HepG2 (cell line): Measurements from ENCODE around the gene SEMA3B. TPM values are rescaled to one million over a fixed set of nuclear protein-coding genes. Genes with fewer than 3 reads are reported as not detected.

Source experiments
- ATAC-seq: fragments of 200-7000 bp; cut with Tn5 transposase; 3 replicates; pipeline ENCODE4 v1.9.1; 2020; ENCODE audit warnings: mild to moderate bottlenecking, moderate library complexity
- BruUV-seq: library from RNA; stranded (reverse); fragments of 400-500 nt; replicated peaks from 2 replicates; lab custom pipeline; 2021; lab: Mats Ljungman, UMichigan
- CTCF ChIA-PET: fragments of 300-600 bp; formaldehyde crosslinking; extraction: SDS; loops from one replicate; lab custom pipeline; 2021; ENCODE audit warnings: low total read pairs, inconsistent platforms, low intra/inter-chr PET ratio; lab: Yijun Ruan, JAX
- POLR2A ChIA-PET: fragments of 350-600 bp; sonication (Branson Sonifier 250); formaldehyde crosslinking; loops from one replicate; lab custom pipeline; 2020; ENCODE audit warnings: antibody characterized with exemption, inconsistent platforms; lab: Yijun Ruan, JAX
- DNase-seq: peaks from one replicate; pipeline ENCODE4 v3.0.0-alpha.2; 2015; ENCODE audit warnings: low spot score
- FAIRE-seq: peaks from 3 replicates; lab custom pipeline; 2011; peaks lifted over from hg19 to GRCh38; lab: Jason Lieb, UNC
- H2AFZ ChIP-seq: one replicate; pipeline ENCODE4 v1.6.1; 2011; ENCODE audit warnings: low read length, inconsistent platforms
- H3K27ac ChIP-seq: fragments of 300-600 bp; 3 replicates; pipeline ENCODE4 v1.8.0; 2011; ENCODE audit warnings: mixed run types, mild to moderate bottlenecking, mixed read lengths, low read length, inconsistent platforms; ENCODE audit not compliant: insufficient read depth; ENCODE audit errors: extremely low read length
- H3K27me3 ChIP-seq, 2 experiments: fragments of 200-600 bp in 1 of 2; 2 replicates in 1 of 2; 3 replicates in 1 of 2; pipeline versions ENCODE4 v1.6.0 to v1.8.0; 2011; ENCODE audit warnings: low read length in 2 of 2, mild to moderate bottlenecking in 2 of 2, moderate library complexity in 2 of 2, inconsistent platforms in 1 of 2; ENCODE audit not compliant: insufficient read depth in 2 of 2, control insufficient read depth in 1 of 2
- H3K36me3 ChIP-seq, 2 experiments: fragments of 200-600 bp in 1 of 2; replicated peaks in 1 of 2; 2 replicates in 1 of 2; 3 replicates in 1 of 2; pipeline versions ENCODE4 v1.5.1 to v1.8.0; 2011; ENCODE audit warnings: low read length in 2 of 2, inconsistent platforms in 1 of 2; ENCODE audit not compliant: insufficient read depth in 2 of 2, control insufficient read depth in 1 of 2
- H3K4me1 ChIP-seq: 2 replicates; pipeline ENCODE4 v1.5.1; 2012; ENCODE audit warnings: low read length, inconsistent platforms; ENCODE audit not compliant: insufficient read depth
- H3K4me2 ChIP-seq: 2 replicates; pipeline ENCODE4 v1.6.0; 2011; ENCODE audit warnings: low read depth, low read length, inconsistent platforms
- H3K4me3 ChIP-seq, 3 experiments: fragments of 200-600 bp in 1 of 3; sonication (generic), shearing (Covaris generic) in 1 of 3; replicated peaks in 1 of 3; 2 replicates each; pipeline ENCODE4 v1.5.1; 2011 to 2016; ENCODE audit warnings: low read length in 3 of 3, inconsistent platforms in 2 of 3, low read depth in 2 of 3, mild to moderate bottlenecking in 2 of 3, control low read depth in 1 of 3, mixed read lengths in 1 of 3; ENCODE audit not compliant: insufficient read depth in 1 of 3
- H3K79me2 ChIP-seq: one replicate; pipeline ENCODE4 v1.6.1; 2011; ENCODE audit warnings: low read length, inconsistent platforms; ENCODE audit not compliant: insufficient read depth
- H3K9ac ChIP-seq: 2 replicates; pipeline ENCODE4 v1.6.0; 2011; ENCODE audit warnings: mild to moderate bottlenecking, low read depth, low read length, inconsistent platforms; ENCODE audit not compliant: insufficient read depth
- H3K9me3 ChIP-seq: 2 replicates; pipeline ENCODE4 v1.5.1; 2012; ENCODE audit warnings: mild to moderate bottlenecking, low read length
- H4K20me1 ChIP-seq: 2 replicates; pipeline ENCODE4 v1.6.0; 2011; ENCODE audit warnings: inconsistent platforms, mild to moderate bottlenecking, low read length, moderate library complexity; ENCODE audit not compliant: insufficient read depth
- AKNA ChIP-seq: sonication (generic); formaldehyde crosslinking; IDR thresholded peaks from 2 replicates; pipeline ENCODE4 v1.4.0; 2020; ENCODE audit warnings: missing genetic modification reagents, borderline replicate concordance
- CBX2 ChIP-seq, 2 experiments: fragments of 200-600 bp in 1 of 2; sonication (generic); formaldehyde crosslinking in 1 of 2; IDR thresholded peaks; 2 replicates each; pipeline versions ENCODE4 v1.7.0 to v1.8.1; 2018 to 2022; ENCODE audit warnings: low read depth in 2 of 2, low read length in 1 of 2, mild to moderate bottlenecking in 1 of 2, missing genetic modification reagents in 1 of 2
- EEA1 ChIP-seq: sonication (generic); formaldehyde crosslinking; IDR thresholded peaks from 2 replicates; pipeline ENCODE4 v1.5.1; 2020; ENCODE audit warnings: mild to moderate bottlenecking, missing genetic modification reagents, borderline replicate concordance
- EP300 ChIP-seq, 3 experiments: sonication (generic) in 1 of 3; formaldehyde crosslinking in 1 of 3; IDR thresholded peaks; 2 replicates each; pipeline versions ENCODE4 v1.5.1 to v1.6.1; 2011 to 2020; ENCODE audit warnings: low read depth in 2 of 3, low read length in 2 of 3, borderline replicate concordance in 1 of 3, improper control_type of control experiment in 1 of 3, mild to moderate bottlenecking in 1 of 3, missing genetic modification reagents in 1 of 3, moderate library complexity in 1 of 3
- JARID2 ChIP-seq: sonication (generic); formaldehyde crosslinking; IDR thresholded peaks from 2 replicates; pipeline ENCODE4 v1.8.1; 2023; ENCODE audit warnings: missing genetic modification reagents, inconsistent platforms; ENCODE audit not compliant: insufficient replicate concordance
- KLF16 ChIP-seq, 2 experiments: sonication (generic) in 1 of 2; formaldehyde crosslinking in 1 of 2; IDR thresholded peaks; 2 replicates each; pipeline versions ENCODE4 v1.6.1 to v1.8.0; 2016 to 2023; ENCODE audit warnings: missing genetic modification reagents in 2 of 2, missing compliant biosample characterization in 1 of 2
- PPARG ChIP-seq: conservative IDR thresholded peaks from 2 replicates; pipeline ENCODE4 v1.6.1; 2016; ENCODE audit warnings: missing biosample characterization, missing genetic modification reagents
- SMAD3 ChIP-seq: sonication (generic); formaldehyde crosslinking; IDR thresholded peaks from 2 replicates; pipeline ENCODE4 v1.4.0; 2020; ENCODE audit warnings: missing genetic modification reagents
- ZBTB43 ChIP-seq: sonication (generic); formaldehyde crosslinking; conservative IDR thresholded peaks from 2 replicates; pipeline ENCODE4 v1.4.0; 2020; ENCODE audit warnings: missing genetic modification reagents
- ZNF335 ChIP-seq: sonication (generic); formaldehyde crosslinking; IDR thresholded peaks from 2 replicates; pipeline ENCODE4 v1.4.0; 2020; ENCODE audit warnings: missing genetic modification reagents
- ZNF850 ChIP-seq: sonication (generic); formaldehyde crosslinking; conservative IDR thresholded peaks from 2 replicates; pipeline ENCODE4 v1.9.0; 2021; ENCODE audit warnings: mild to moderate bottlenecking, missing genetic modification reagents
- WGBS: methylation state at CpG from one replicate; pipeline ENCODE4 v1.1.6; 2017; ENCODE audit warnings: low lambda C conversion rate; 5-methylcytosine and 5-hydroxymethylcytosine counted together
- in situ Hi-C: cut with HindIII; loops from 2 replicates; pipeline ENCODE4 v1.10.0; 2017; ENCODE audit warnings: low pct_unique_long_range_greater_than_20kb; ENCODE audit not compliant: extremely low pct_ligation_motif_present
- intact Hi-C: fragments of 100-400 bp; cut with micrococcal nuclease; formaldehyde crosslinking; loops from one replicate; pipeline ENCODE4 v1.10.0; 2022; ENCODE audit not compliant: unreplicated experiment
- polyA plus RNA-seq, 8 experiments: library from polyadenylated mRNA; depleted of rRNA in 3 of 8; stranded (reverse) in 7 of 8; unstranded in 1 of 8; fragments of >200 nt; fragmentation: Illumina TruSeq in 4 of 8; extraction: Trizol in 4 of 8; gene quantifications; 2 replicates each; pipeline versions ENCODE4 v1.2.1 to v1.2.3, GENCODE V29; 2011 to 2016; ENCODE audit warnings: low read depth in 4 of 8, missing spikeins in 1 of 8, mixed read lengths in 1 of 8; ENCODE audit not compliant: insufficient read depth in 1 of 8
- total RNA-seq, 5 experiments: library from RNA; depleted of rRNA; stranded (reverse); fragments of >200 nt; fragmentation: Illumina TruSeq; extraction: Trizol; gene quantifications; 2 replicates each; pipeline ENCODE4 v1.2.3, GENCODE V29; 2016; ENCODE audit warnings: low read depth in 1 of 5

Gene SEMA3B
- total and polyA plus RNA-seq, 2 of the 13 experiments (the other 11 are each of a cell fraction or from before 2014, with no cell fraction given), result 93.2 to 158 TPM

GRCh38 chr3:50238549-50239026 is 30.4 kb upstream of the SEMA3B start (continued):
- no peak for TF ChIP-seq SMAD3 (CRISPR knock-in tag)
- TF ChIP-seq, all 625 proteins: peak for 9

- H3K9me3 ChIP-seq, result no peaks in the 10 kb centered on the region
- ATAC-seq (no peak), FAIRE-seq (no peak), DNase-seq (no peak)
- 0 out of 5 replicates have a peak, but pooled peaks cover 0 to 2% of the 10 kb centered on the region in 2 experiments for H3K36me3 ChIP-seq
- H3K27me3 ChIP-seq, result no peaks in the 10 kb centered on the region; a peak in 1 of 5 replicates
- H3K9ac ChIP-seq, result no peak overlapping the region
- WGBS, result 90% methylated on average over 4 of the region's 4 CpGs
- peaks cover 37% of the 10 kb centered on the region for H3K4me1 ChIP-seq
- no peak overlapping the region for H3K27ac ChIP-seq
- peaks cover 32% of the 10 kb centered on the region for H3K79me2 ChIP-seq
- H3K4me2 ChIP-seq, result no peak overlapping the region
- CTCF ChIA-PET, result no interaction called here
- BruUV-seq, result no TSS peak
- H2AFZ ChIP-seq, result no peak overlapping the region
- intact Hi-C loops (no loop called here), in situ Hi-C loops (no loop called here)
- H3K4me3 ChIP-seq, result no peak overlapping the region
- POLR2A ChIA-PET, result no interaction called here
- H4K20me1 ChIP-seq, result no peaks in the 10 kb centered on the region
- TF ChIP-seq EEA1 (CRISPR knock-in tag) (no peak), KLF16 (CRISPR knock-in tag; IDR thresholded peaks at IDR 0.05) (no peak), ZBTB43 (CRISPR knock-in tag) (no peak), JARID2 (CRISPR knock-in tag) (no peak), CBX2 (IDR thresholded peaks at IDR 0.05; ENCODE audit: low read depth, low read length) (no peak), CBX2 (CRISPR knock-in tag; IDR thresholded peaks at IDR 0.05; ENCODE audit: low read depth) (no peak), ZNF850 (CRISPR knock-in tag) (no peak), PPARG (CRISPR knock-in tag) (no peak), EP300 (IDR thresholded peaks at IDR 0.05; ENCODE audit: low read depth in 2 of 2, low read length in 2 of 2) (no peak), EP300 (CRISPR knock-in tag; IDR thresholded peaks at IDR 0.05; ENCODE audit: borderline replicate concordance) (no peak), ZNF335 (CRISPR knock-in tag) (no peak), AKNA (CRISPR knock-in tag) (no peak)
Measured at GRCh38 chr3:50239649-50240048, 29.3 kb upstream of the SEMA3B start.
